Measurements from ENCODE around the gene MSH3.

GRCh38 chr5:80793354-80793753 is 138.9 kb downstream of the MSH3 start:
- TF ChIP-seq CTCF (IDR thresholded peaks at IDR 0.05) (no peak), ZFX (IDR thresholded peaks at IDR 0.05; ENCODE audit: borderline replicate concordance) (no peak)
